CD4-positive, alpha-beta T cell treated with Interferon alpha-2 for 1 hour (primary cell): Measurements from ENCODE around the gene SCYGR6.
"Not testable (repeated sequence)": the region's sequence is repeated elsewhere in the genome, so short reads cannot be mapped to it uniquely, and the experiment has no call there.

Experiments used
- DNase-seq, 2 donors: peaks; one replicate each; pipeline ENCODE4 v3.0.0-alpha.2; 2020 to 2022

SCYGR6 gene

DNA sequence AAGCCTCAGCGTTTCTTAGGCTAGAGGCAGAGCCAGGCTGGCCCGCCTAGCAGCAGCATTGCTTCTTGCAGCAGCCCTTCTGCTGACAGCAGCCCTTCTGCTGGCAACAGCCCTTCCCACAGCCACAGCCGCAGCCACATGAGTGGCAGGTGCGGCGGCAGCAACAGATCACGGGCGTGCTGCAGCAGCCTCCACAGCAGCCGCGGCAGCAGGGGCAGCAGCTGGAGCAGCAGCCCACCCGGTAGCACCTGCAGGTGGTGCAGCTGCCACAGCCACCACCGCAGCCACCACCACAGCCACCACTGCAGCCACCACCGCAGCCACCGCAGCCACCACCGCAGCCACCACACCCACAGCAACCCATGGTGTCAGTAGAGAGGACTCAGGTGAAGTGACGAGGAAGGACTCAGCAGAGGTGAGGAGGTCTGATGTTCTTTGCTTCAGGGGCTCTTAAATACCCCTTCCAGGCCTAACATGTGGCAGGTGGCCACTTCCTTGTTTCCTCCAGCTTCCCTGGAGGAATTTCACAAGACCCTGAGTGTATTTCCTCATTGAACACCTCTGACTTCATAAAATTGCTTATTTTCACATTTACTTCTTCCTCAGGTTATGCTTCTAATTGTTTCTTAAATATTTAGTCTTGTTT, at the start of gene SCYGR6:
Gene SCYGR6 (minus strand): TSS at position 364 of the 646 bp plus-strand sequence. CDS start 0 bp downstream, at position 364.
- DNase-seq = no peak

- DNase-seq = peak in 1 of 2 donors; percentile 28
These were observed 49.6 kb upstream of the SCYGR6 start for GRCh38 chr2:227774011-227774624.

DNA sequence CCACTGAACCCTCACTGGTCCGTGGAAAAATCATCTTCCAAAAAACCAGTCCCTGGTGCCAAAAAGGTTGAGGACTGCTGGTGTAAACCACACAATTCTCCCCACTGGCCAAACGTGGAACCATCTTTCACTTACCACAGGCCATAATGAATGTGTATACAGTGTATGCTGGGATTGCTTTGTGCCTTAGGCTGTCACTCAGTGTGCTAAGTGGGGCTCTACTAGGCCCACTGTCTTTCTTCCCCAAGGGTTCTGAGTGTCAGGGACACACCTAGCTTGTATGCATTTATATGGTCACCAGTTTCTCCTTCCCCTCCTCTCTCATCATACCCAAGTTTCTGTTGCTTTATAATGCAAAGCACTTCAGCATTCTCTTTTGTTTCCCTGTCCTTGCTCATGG, 48.4 kb upstream of the SCYGR6 start:
- no peak for DNase-seq

- no peak for DNase-seq
These were observed 47.7 kb upstream of the SCYGR6 start for GRCh38 chr2:227772197-227772661.

DNA sequence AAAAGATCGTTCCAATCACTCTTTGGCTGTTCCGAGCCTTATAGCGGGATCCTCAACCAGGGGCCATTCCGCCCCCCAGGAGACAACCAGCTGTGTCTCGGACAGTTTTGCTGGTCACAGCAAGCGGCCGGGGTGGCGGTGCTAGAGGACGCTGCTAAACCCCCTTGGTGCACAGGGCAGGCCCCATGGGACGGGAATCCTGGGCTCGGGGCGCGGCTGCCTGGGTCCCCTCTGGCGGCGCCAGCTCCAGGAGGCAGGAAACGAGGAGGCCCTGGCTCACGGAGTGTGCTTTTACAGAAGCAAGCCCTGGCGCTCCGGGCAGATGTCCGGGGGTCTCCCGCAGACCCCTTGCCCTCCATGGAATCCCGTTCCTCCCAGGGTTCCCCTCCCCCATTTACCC, 43.3 kb upstream of the SCYGR6 start:
- DNase-seq = no peak

GRCh38 chr2:227766373-227766883, 41.9 kb upstream of the SCYGR6 start:
- peak; percentile 44 to 61 for DNase-seq

GRCh38 chr2:227765788-227766372, 41.3 kb upstream of the SCYGR6 start:
- DNase-seq = no peak

- no peak for DNase-seq
These were observed 37.4 kb upstream of the SCYGR6 start for GRCh38 chr2:227761740-227762476.

DNA sequence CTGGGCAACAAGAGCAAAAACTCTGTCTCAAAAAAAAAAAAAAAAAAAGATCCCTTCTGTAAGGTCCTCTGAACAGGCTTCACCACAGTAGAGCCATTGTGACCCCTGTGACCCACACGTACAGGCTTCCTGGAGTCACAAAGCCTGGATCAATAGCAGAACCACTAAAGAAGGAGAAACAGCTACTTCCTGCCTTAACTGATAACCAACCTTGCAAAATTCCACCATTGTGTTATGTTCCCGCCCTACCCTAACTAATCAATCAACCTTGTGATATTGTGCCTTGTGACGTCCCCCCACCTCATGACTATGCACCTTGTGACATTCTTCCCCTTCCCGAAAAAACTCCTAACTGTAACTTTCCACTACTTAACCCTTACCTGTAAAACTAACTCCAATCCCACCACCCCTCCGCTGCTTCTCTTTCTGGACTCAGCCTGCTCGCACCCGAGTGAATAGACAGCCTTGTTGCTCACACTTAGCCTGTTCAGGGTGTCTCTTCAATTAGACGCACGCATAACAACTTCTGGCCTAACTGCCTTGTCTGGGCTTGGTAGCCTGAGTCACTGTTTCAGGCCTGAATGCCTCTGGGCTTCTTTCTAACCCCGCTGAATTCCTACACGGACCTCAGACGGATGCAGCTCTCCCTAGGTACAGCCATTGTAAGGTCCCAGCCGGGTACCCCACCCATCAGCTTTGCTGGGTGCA, 35.0 kb upstream of the SCYGR6 start:
- DNase-seq = no peak

DNA sequence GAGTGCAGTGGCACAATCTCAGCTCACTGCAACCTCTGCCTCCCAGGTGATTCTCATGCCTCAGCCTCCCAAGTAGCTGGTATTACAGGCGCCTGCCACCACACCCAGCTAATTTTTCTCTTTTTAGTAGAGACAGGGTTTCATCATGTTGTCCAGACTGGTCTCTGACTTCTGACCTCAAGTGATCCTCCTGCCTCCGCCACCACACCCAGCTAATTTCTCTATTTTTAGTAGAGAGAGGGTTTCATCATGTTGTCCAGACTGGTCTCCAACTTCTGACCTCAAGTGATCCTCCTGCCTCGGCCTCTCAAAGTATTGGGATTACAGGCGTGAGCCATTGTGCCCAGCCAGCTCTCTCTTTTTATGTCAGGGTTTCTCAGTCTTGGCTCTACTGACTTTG, 31.7 kb upstream of the SCYGR6 start:
- DNase-seq = not testable (repeated sequence)

- no peak for DNase-seq
These were observed 23.5 kb upstream of the SCYGR6 start for GRCh38 chr2:227748079-227748478.

- DNase-seq = no peak
These were observed 21.0 kb upstream of the SCYGR6 start, which contains the start of gene SCYGR8 for GRCh38 chr2:227745594-227745993. Gene SCYGR8 (plus strand): TSS chr2:227745894. CDS start chr2:227745894, 0 bp downstream.

DNA sequence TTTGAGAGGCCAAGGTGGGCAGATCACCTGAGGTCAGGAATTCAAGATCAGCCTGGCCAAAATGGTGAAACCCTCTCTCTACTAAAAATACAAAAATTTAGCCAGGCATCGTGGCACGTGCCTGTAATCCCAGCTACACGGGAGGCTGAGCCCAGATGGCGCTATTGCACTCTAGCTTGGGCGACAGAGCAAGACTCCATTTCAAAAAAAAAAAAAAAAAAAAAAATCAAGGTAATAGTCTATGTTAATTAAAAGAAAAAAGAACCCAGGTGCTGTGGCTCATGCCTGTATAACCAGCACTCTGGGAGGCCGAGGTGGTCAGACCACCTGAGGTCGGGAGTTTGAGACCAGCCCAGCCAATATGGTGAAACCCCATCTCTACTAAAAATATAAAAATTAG, 16.1 kb upstream of the SCYGR6 start:
- not testable (repeated sequence) for DNase-seq

DNA sequence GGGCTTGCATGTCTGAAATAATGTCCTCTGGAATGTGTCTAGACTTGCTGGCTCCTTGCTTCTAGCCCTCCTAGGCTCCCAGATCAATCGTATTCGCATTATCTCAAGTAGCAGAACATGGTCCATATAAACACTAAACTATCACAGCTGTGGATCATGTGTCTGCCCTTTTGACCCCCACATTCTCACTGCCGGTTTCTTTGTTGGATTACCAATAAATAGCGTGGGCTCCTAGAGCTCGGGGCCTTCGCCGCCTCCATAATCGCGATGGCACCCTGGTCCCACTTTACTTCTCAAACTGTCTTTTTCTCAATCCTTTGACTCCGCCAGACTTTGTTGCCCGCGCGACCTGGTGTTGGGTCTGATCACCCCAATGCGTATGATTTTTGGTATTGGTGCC, 14.8 kb upstream of the SCYGR6 start:
- DNase-seq = no peak

- DNase-seq = no peak
These were observed 3.5 kb upstream of the SCYGR6 start, which contains the start of gene SCYGR7 for GRCh38 chr2:227728035-227728434. Gene SCYGR7 (plus strand): TSS chr2:227728335. CDS start chr2:227728335, 0 bp downstream.

GRCh38 chr2:227722821-227723220, 1.7 kb downstream of the SCYGR6 start:
- not testable (repeated sequence) for DNase-seq

GRCh38 chr2:227720680-227721079, 3.9 kb downstream of the SCYGR6 start:
- DNase-seq = no peak

- no peak for DNase-seq
These were observed 4.9 kb downstream of the SCYGR6 start for GRCh38 chr2:227719641-227720040.

- no peak for DNase-seq
These were observed 6.6 kb downstream of the SCYGR6 start, which contains the start of gene SLC19A3 for GRCh38 chr2:227717687-227718567. Gene SLC19A3 (minus strand): TSS chr2:227718028. CDS start chr2:227702318, 15,710 bp downstream.

- DNase-seq = no peak
These were observed 8.1 kb downstream of the SCYGR6 start for GRCh38 chr2:227716501-227716900.

DNA sequence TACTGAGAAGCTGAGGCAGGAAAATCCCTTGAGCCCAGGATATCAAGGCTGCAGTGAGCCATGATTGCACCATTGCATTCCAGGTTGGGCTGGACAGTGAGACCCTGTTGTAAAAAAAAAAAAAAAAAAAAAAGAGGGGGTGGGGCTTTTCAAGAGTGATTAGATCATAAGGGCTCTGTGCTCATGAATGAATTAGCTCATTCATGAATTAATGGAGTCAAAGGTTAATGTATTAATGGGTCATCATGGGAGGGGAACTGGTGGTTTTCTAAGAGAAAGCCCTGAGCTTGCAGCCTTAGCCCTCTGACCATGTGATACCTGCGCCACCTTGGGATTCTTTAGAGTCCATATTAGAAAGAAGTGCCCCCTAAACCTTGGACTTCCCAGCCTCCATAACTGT, 11.3 kb downstream of the SCYGR6 start:
- DNase-seq = no peak
